A673 (cell line): ENCODE data around the gene ADAM19.

Experiments
- CTCF ChIP-seq: fragments of 300-800, 200-600 bp; sonication (generic); conservative IDR thresholded peaks from 2 replicates; pipeline ENCODE4 v1.5.1; 2017; ENCODE audit warnings: low read depth, mild to moderate bottlenecking, antibody characterized with exemption, low read length, moderate library complexity, mixed read lengths
- EZH2 ChIP-seq: fragments of 200-600 bp; sonication (generic); IDR thresholded peaks from 2 replicates; pipeline ENCODE4 v1.6.1; 2017; ENCODE audit warnings: borderline replicate concordance, low read depth, mild to moderate bottlenecking, mixed read lengths, antibody characterized with exemption, low read length; ENCODE audit not compliant: poor library complexity, severe bottlenecking

- TF ChIP-seq CTCF = no peak
- TF ChIP-seq EZH2 = no peak
Measured at GRCh38 chr5:157447201-157447637, 128.4 kb downstream of the ADAM19 start.
